SU-DHL-6 (cell line): ENCODE data around the gene UBTFL1.

Experiments used
- CTCF ChIP-seq: fragments of 200-600 bp; sonication (generic); IDR thresholded peaks from one replicate; pipeline ENCODE4 v1.5.1; 2017; ENCODE audit warnings: antibody characterized with exemption, mild to moderate bottlenecking, low read length, moderate library complexity; ENCODE audit not compliant: insufficient read depth, poor library complexity, severe bottlenecking
- EZH2phosphoT487 ChIP-seq: fragments of 200-600 bp; sonication (generic), shearing (Covaris generic); conservative IDR thresholded peaks from 2 replicates; pipeline ENCODE4 v1.6.1; 2018; ENCODE audit warnings: mild to moderate bottlenecking, antibody characterized with exemption, low read length, moderate library complexity, mixed read lengths

GRCh38 chr11:90100431-90100830 is 14.7 kb downstream of the UBTFL1 start:
- TF ChIP-seq CTCF (no peak), EZH2phosphoT487 (no peak)
